HCT116 (cell line): ENCODE measurements around the gene XYLT1. TPM values are rescaled to one million over a fixed set of nuclear protein-coding genes. Genes with fewer than 3 reads are reported as not detected.

Source experiments
- ATAC-seq: fragments of 200-7000 bp; cut with Tn5 transposase; 2 replicates; pipeline ENCODE4 v1.9.1; 2020; ENCODE audit warnings: mild to moderate bottlenecking, moderate library complexity
- BruUV-seq: library from RNA; stranded (reverse); fragments of 400-500 nt; replicated peaks from 2 replicates; lab custom pipeline; 2021; lab: Mats Ljungman, UMichigan
- CTCF ChIA-PET: fragments of 300-600 bp; sonication (Branson Sonifier 250); formaldehyde crosslinking; loops from one replicate; lab custom pipeline; 2021; ENCODE audit warnings: antibody characterized with exemption; lab: Charles Lee
- POLR2A ChIA-PET: fragments of 300-600, 350-600 bp; sonication (Branson Sonifier 250); formaldehyde crosslinking; loops from one replicate; lab custom pipeline; 2021; ENCODE audit warnings: antibody characterized with exemption; lab: Charles Lee
- RAD21 ChIA-PET, 2 experiments: fragments of 300-600 bp; sonication (Branson Sonifier 250); formaldehyde crosslinking; loops; one replicate each; lab custom pipeline; 2023; ENCODE audit warnings: low total read pairs in 2 of 2; ENCODE audit not compliant: uncharacterized antibody in 2 of 2, unreplicated experiment in 2 of 2, low non-redundant PET in 1 of 2; lab: Charles Lee
- DNase-seq: peaks from one replicate; pipeline ENCODE4 v3.0.0-alpha.2; 2010; ENCODE audit warnings: low read depth, low spot score
- H2AFZ ChIP-seq: fragments of 200-600 bp; shearing (Covaris generic), sonication (generic); 2 replicates; pipeline ENCODE4 v1.6.1; 2017; ENCODE audit warnings: low read depth, mixed run types, mixed read lengths, antibody characterized with exemption, low read length; ENCODE audit not compliant: poor library complexity, severe bottlenecking
- H3K27ac ChIP-seq: 2 replicates; pipeline ENCODE4 v1.5.1; 2012; ENCODE audit warnings: low read depth, low read length
- H3K27me3 ChIP-seq: fragments of 200-600 bp; sonication (generic); 2 replicates; pipeline ENCODE4 v1.6.1; 2016; ENCODE audit warnings: mixed run types, low read length, mixed read lengths; ENCODE audit not compliant: insufficient read depth
- H3K36me3 ChIP-seq, 2 experiments: fragments of 200-500 bp in 1 of 2; fragments of 200-600 bp in 1 of 2; sonication (Bioruptor generic) in 1 of 2; sonication (generic) in 1 of 2; 2 replicates each; pipeline versions ENCODE4 v1.5.1 to v1.6.1; 2014 to 2016; ENCODE audit warnings: low read length in 2 of 2, inconsistent platforms in 1 of 2, mixed read lengths in 1 of 2, mixed run types in 1 of 2; ENCODE audit not compliant: insufficient read depth in 2 of 2, control insufficient read depth in 1 of 2
- H3K4me1 ChIP-seq, 2 experiments: fragments of 200-600 bp in 1 of 2; sonication (generic) in 1 of 2; 2 replicates each; pipeline versions ENCODE4 v1.5.1 to v1.6.1; 2012 to 2017; ENCODE audit warnings: low read length in 2 of 2, inconsistent platforms in 1 of 2, mild to moderate bottlenecking in 1 of 2, mixed read lengths in 1 of 2, mixed run types in 1 of 2, moderate library complexity in 1 of 2; ENCODE audit not compliant: insufficient read depth in 2 of 2, control insufficient read depth in 1 of 2
- H3K4me2 ChIP-seq: fragments of 200-600 bp; sonication (generic); 2 replicates; pipeline ENCODE4 v1.6.1; 2017; ENCODE audit warnings: mixed run types, low read length, mixed read lengths
- H3K4me3 ChIP-seq, 2 experiments: fragments of 200-600 bp in 1 of 2; sonication (generic) in 1 of 2; replicated peaks in 1 of 2; 2 replicates each; pipeline ENCODE4 v1.5.1; 2011 to 2016; ENCODE audit warnings: low read length in 2 of 2, control low read depth in 1 of 2, low read depth in 1 of 2, mild to moderate bottlenecking in 1 of 2, mixed read lengths in 1 of 2, mixed run types in 1 of 2
- H3K79me2 ChIP-seq: fragments of 200-600 bp; sonication (generic); 2 replicates; pipeline ENCODE4 v1.6.1; 2017; ENCODE audit warnings: mild to moderate bottlenecking, mixed run types, low read length, moderate library complexity, mixed read lengths; ENCODE audit not compliant: insufficient read depth
- H3K9ac ChIP-seq: fragments of 200-600 bp; sonication (generic); 2 replicates; pipeline ENCODE4 v1.6.1; 2016; ENCODE audit warnings: low read length, mixed read lengths
- H3K9me2 ChIP-seq: fragments of 200-600 bp; sonication (generic), shearing (Covaris generic); 2 replicates; pipeline ENCODE4 v1.6.1; 2017; ENCODE audit warnings: mixed run types, mild to moderate bottlenecking, moderate library complexity; ENCODE audit not compliant: insufficient read depth
- H3K9me3 ChIP-seq, 2 experiments: fragments of 200-500 bp in 1 of 2; fragments of 200-600 bp in 1 of 2; sonication (Bioruptor generic) in 1 of 2; sonication (generic) in 1 of 2; 2 replicates each; pipeline ENCODE4 v1.6.1; 2014 to 2017; ENCODE audit warnings: low read length in 2 of 2, mixed read lengths in 2 of 2, inconsistent platforms in 1 of 2, low read depth in 1 of 2, mild to moderate bottlenecking in 1 of 2, mixed run types in 1 of 2, moderate library complexity in 1 of 2; ENCODE audit not compliant: control insufficient read depth in 1 of 2, insufficient read depth in 1 of 2
- H4K20me1 ChIP-seq: fragments of 200-600 bp; sonication (generic), shearing (Covaris generic); 2 replicates; pipeline ENCODE4 v1.6.1; 2017; ENCODE audit warnings: mixed run types, mild to moderate bottlenecking, moderate library complexity; ENCODE audit not compliant: insufficient read depth
- ATF3 ChIP-seq: IDR thresholded peaks from 2 replicates; pipeline ENCODE4 v1.6.1; 2012
- CTCF ChIP-seq, 3 experiments: fragments of 200-600 bp in 1 of 3; sonication (generic) in 1 of 3; IDR thresholded peaks in 2 of 3; conservative IDR thresholded peaks in 1 of 3; 2 replicates each; pipeline ENCODE4 v1.5.1; 2012 to 2017; ENCODE audit warnings: low read depth in 2 of 3, low read length in 2 of 3, antibody characterized with exemption in 1 of 3, borderline replicate concordance in 1 of 3, control low read depth in 1 of 3, mild to moderate bottlenecking in 1 of 3, mixed read lengths in 1 of 3, mixed run types in 1 of 3, moderate library complexity in 1 of 3; ENCODE audit not compliant: insufficient read depth in 1 of 3
- EGR1 ChIP-seq: IDR thresholded peaks from 2 replicates; pipeline ENCODE4 v1.6.1; 2012; ENCODE audit warnings: low read depth
- ELF1 ChIP-seq: IDR thresholded peaks from 2 replicates; pipeline ENCODE4 v1.6.1; 2012; ENCODE audit warnings: low read depth, borderline replicate concordance
- EZH2 ChIP-seq: fragments of 200-600 bp; sonication (generic); IDR thresholded peaks from 2 replicates; pipeline ENCODE4 v1.6.1; 2017; ENCODE audit warnings: antibody characterized with exemption, mixed run types
- FOSL1 ChIP-seq: IDR thresholded peaks from 2 replicates; pipeline ENCODE4 v1.6.1; 2012; ENCODE audit warnings: low read depth
- POLR2AphosphoS5 ChIP-seq: IDR thresholded peaks from 2 replicates; pipeline ENCODE4 v1.6.1; 2011; ENCODE audit warnings: mild to moderate bottlenecking, low read depth, low read length, moderate library complexity
- REST ChIP-seq: IDR thresholded peaks from 2 replicates; pipeline ENCODE4 v1.6.1; 2012; ENCODE audit warnings: low read depth
- SRF ChIP-seq: IDR thresholded peaks from 2 replicates; pipeline ENCODE4 v1.6.1; 2012; ENCODE audit warnings: low read depth
- intact Hi-C: fragments of 100-400 bp; cut with micrococcal nuclease; formaldehyde crosslinking; loops from 2 replicates; pipeline ENCODE4 v1.10.0; 2022
- total RNA-seq: library from RNA; stranded (reverse); gene quantifications from one replicate; pipeline ENCODE4 v1.2.1, GENCODE V29; 2021; ENCODE audit not compliant: unreplicated experiment

Gene XYLT1
- total RNA-seq, 1 experiment from 2014 or later = 4.5 TPM

- ATAC-seq (no peak), DNase-seq (no peak)
- Histone ChIP-seq H3K79me2 (no peaks in the 10 kb centered on the region), H3K4me2 (no peak overlapping the region), H3K9me3 (no peaks in the 10 kb centered on the region), H3K4me3 (no peak overlapping the region), H3K27ac (no peak overlapping the region), H4K20me1 (no peaks in the 10 kb centered on the region), H3K9me2 (no peaks in the 10 kb centered on the region), H3K9ac (no peak overlapping the region), H3K27me3 (no peaks in the 10 kb centered on the region), H2AFZ (no peak overlapping the region), H3K36me3 (no peaks in the 10 kb centered on the region), H3K4me1 (no peaks in the 10 kb centered on the region)
- POLR2A ChIA-PET = no interaction called here
- RAD21 ChIA-PET = no interaction called here
- CTCF ChIA-PET = no interaction called here
- BruUV-seq = no TSS peak
- intact Hi-C loops = no loop called here
- TF ChIP-seq EGR1 (no peak), REST (no peak), CTCF (IDR thresholded peaks at IDR 0.05 in 2 of 3, conservative IDR thresholded peaks at IDR 0.05 in 1 of 3; ENCODE audit: borderline replicate concordance in 1 of 3, insufficient read depth in 1 of 3, low read depth in 2 of 3, low read length in 2 of 3) (no peak), ATF3 (no peak), POLR2AphosphoS5 (no peak), FOSL1 (no peak), SRF (no peak), ELF1 (no peak), EZH2 (no peak)
Measured at GRCh38 chr16:17420816-17421215, 49.9 kb downstream of the XYLT1 start.
